Measurements from ENCODE around the gene MCF2. TPM values are rescaled to one million over a fixed set of nuclear protein-coding genes. Genes with fewer than 3 reads are reported as not detected.

Gene MCF2
- total and polyA plus RNA-seq, 8 donors = 0.05 to 0.20 (median 0.09) TPM

GRCh38 chrX:139538907-139539790 is 168.8 kb downstream of the MCF2 start:
- DNase-seq (no peak), FAIRE-seq (no peak), ATAC-seq (no peak)
- H3K27ac ChIP-seq = no peak overlapping the region
- intact Hi-C loops (cut with DNase I) = no loop called here
- no peak overlapping the region for H3K4me3 ChIP-seq
- TF ChIP-seq, protein P1, sequence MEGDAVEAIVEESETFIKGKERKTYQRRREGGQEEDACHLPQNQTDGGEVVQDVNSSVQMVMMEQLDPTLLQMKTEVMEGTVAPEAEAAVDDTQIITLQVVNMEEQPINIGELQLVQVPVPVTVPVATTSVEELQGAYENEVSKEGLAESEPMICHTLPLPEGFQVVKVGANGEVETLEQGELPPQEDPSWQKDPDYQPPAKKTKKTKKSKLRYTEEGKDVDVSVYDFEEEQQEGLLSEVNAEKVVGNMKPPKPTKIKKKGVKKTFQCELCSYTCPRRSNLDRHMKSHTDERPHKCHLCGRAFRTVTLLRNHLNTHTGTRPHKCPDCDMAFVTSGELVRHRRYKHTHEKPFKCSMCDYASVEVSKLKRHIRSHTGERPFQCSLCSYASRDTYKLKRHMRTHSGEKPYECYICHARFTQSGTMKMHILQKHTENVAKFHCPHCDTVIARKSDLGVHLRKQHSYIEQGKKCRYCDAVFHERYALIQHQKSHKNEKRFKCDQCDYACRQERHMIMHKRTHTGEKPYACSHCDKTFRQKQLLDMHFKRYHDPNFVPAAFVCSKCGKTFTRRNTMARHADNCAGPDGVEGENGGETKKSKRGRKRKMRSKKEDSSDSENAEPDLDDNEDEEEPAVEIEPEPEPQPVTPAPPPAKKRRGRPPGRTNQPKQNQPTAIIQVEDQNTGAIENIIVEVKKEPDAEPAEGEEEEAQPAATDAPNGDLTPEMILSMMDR (IDR thresholded peaks at IDR 0.05) = no peak
- H3K9me3 ChIP-seq = no peaks in the 10 kb centered on the region
- H3K27me3 ChIP-seq = no peaks in the 10 kb centered on the region
- H3K36me3 ChIP-seq = no peaks in the 10 kb centered on the region
- peaks cover 0 to 5% (median 0%) of the 10 kb centered on the region in 3 donors for H3K4me1 ChIP-seq
- 53 to 65% methylated on average over 3 of the region's 3 CpGs for WGBS, 2 donors

GRCh38 chrX:139533444-139533843 is 174.5 kb downstream of the MCF2 start:
- ATAC-seq (no peak), FAIRE-seq (no peak), DNase-seq (no peak)
- intact Hi-C loops (cut with DNase I) = no loop called here
- Histone ChIP-seq H3K4me1 (no peaks in the 10 kb centered on the region), H3K36me3 (no peaks in the 10 kb centered on the region), H3K27me3 (no peaks in the 10 kb centered on the region), H3K4me3 (no peak overlapping the region), H3K27ac (no peak overlapping the region), H3K9me3 (no peaks in the 10 kb centered on the region)
- TF ChIP-seq, protein P1 (IDR thresholded peaks at IDR 0.05) = no peak
- WGBS, 2 donors = 48 to 69% methylated on average over 4 of the region's 4 CpGs

DNA sequence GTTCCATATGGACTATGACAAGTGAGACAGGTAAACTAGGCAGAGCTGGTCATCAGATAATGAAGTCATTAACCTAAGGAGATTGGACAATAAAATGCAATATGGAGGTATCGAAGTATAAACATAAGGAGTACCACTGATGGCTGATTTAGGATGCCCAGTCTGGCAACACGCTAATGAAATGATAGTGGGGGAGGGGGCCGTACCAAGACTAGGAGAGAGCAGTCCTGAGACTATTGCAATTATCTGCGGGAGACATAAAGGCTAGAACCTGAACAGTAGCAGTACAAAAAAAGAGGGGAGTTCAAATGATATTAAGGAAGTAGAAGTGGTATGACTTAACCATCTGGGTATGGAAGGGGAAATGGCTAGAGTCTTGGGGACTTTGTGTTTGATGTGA is 175.1 kb downstream of the MCF2 start:
- intact Hi-C loops (cut with DNase I) = no loop called here
- WGBS, 2 donors = 57 to 80% methylated on average over 4 of the region's 4 CpGs
- Histone ChIP-seq H3K36me3 (no peaks in the 10 kb centered on the region), H3K27ac (no peak overlapping the region), H3K9me3 (no peaks in the 10 kb centered on the region), H3K4me1 (no peaks in the 10 kb centered on the region), H3K27me3 (no peaks in the 10 kb centered on the region), H3K4me3 (no peak overlapping the region)
- ATAC-seq = no peak
- TF ChIP-seq, protein P1 (IDR thresholded peaks at IDR 0.05) = no peak
- no peak for DNase-seq
- FAIRE-seq = no peak

Other genes with a start within 250 kb of the MCF2 start
- gene F9, start 177.4 kb downstream of the MCF2 start, total RNA-seq = under 1 TPM in 1 of 6 donors, not detected in 5; 0.22 TPM
- not detected for gene F9, start 177.4 kb downstream of the MCF2 start, polyA plus RNA-seq
- 10 to 100 TPM in 1 of 6 donors, 1 to 10 TPM in 5; 2.6 to 10.3 (median 4.7) TPM for gene ATP11C, start 224.9 kb upstream of the MCF2 start, total RNA-seq
- 1 to 10 TPM; 1.3 to 2.3 TPM for gene ATP11C, start 224.9 kb upstream of the MCF2 start, polyA plus RNA-seq

Data from pancreas (tissue), 10 donors.